Measurements from ENCODE around the gene ERFE.

ERFE gene

GRCh38 chr2:238155051-238155760, 3.6 kb upstream of the ERFE start:
- no peak for DNase-seq (ENCODE audit: low read depth)

GRCh38 chr2:238155761-238156694, 2.7 kb upstream of the ERFE start:
- no peak for DNase-seq (ENCODE audit: low read depth)

- DNase-seq (ENCODE audit: low read depth), result no peak
Observed at GRCh38 chr2:238157506-238158017, 1.2 kb upstream of the ERFE start.

- no peak for DNase-seq (ENCODE audit: low read depth)
Observed at GRCh38 chr2:238158018-238158508, 707 bp upstream of the ERFE start.

- DNase-seq (ENCODE audit: low read depth), result no peak
Observed at GRCh38 chr2:238159071-238159539, 335 bp downstream of the ERFE start.

GRCh38 chr2:238159661-238160205, 963 bp downstream of the ERFE start:
- DNase-seq (ENCODE audit: low read depth), result no peak

GRCh38 chr2:238160206-238161129, 1.7 kb downstream of the ERFE start:
- no peak for DNase-seq (ENCODE audit: low read depth)

GRCh38 chr2:238161291-238162051, 2.7 kb downstream of the ERFE start:
- DNase-seq (ENCODE audit: low read depth), result no peak

- DNase-seq (ENCODE audit: low read depth), result no peak
Observed at GRCh38 chr2:238162251-238162845, 3.6 kb downstream of the ERFE start.

GRCh38 chr2:238162846-238163441, 4.2 kb downstream of the ERFE start:
- DNase-seq (ENCODE audit: low read depth), result no peak

GRCh38 chr2:238163481-238164198, 4.9 kb downstream of the ERFE start:
- DNase-seq (ENCODE audit: low read depth), result no peak

- no peak for DNase-seq (ENCODE audit: low read depth)
Observed at GRCh38 chr2:238164906-238165287, 6.1 kb downstream of the ERFE start.

GRCh38 chr2:238165288-238165921, 6.6 kb downstream of the ERFE start:
- DNase-seq (ENCODE audit: low read depth), result no peak

- DNase-seq (ENCODE audit: low read depth), result no peak
Observed at GRCh38 chr2:238166391-238167343, 7.9 kb downstream of the ERFE start.

GRCh38 chr2:238167344-238167715, 8.6 kb downstream of the ERFE start:
- no peak for DNase-seq (ENCODE audit: low read depth)

GRCh38 chr2:238167761-238168160, 9.0 kb downstream of the ERFE start:
- DNase-seq (ENCODE audit: low read depth), result no peak

All from stimulated activated CD8-positive, alpha-beta memory T cell treated with anti-CD3 and anti-CD28 coated beads, Interleukin-15, amount 100 ng/mL, for 1 hour (primary cell).